Parathyroid adenoma (tissue), 2 donors: ENCODE data around the gene REC8.

Experiments
- H2AFZ ChIP-seq: fragments of 300-600 bp; sonication (generic); one replicate; pipeline ENCODE4 v1.7.0; 2017; ENCODE audit warnings: antibody characterized with exemption, mild to moderate bottlenecking
- H3K27ac ChIP-seq: fragments of 300-600 bp; sonication (generic); one replicate; pipeline ENCODE4 v1.7.0; 2017
- H3K27me3 ChIP-seq: fragments of 300-600 bp; sonication (generic); one replicate; pipeline ENCODE4 v1.7.0; 2017; ENCODE audit warnings: low read length; ENCODE audit not compliant: control insufficient read depth, insufficient read depth
- H3K36me3 ChIP-seq: fragments of 300-600 bp; sonication (generic); one replicate; pipeline ENCODE4 v1.7.0; 2017; ENCODE audit warnings: low read length; ENCODE audit not compliant: control insufficient read depth, insufficient read depth
- H3K4me1 ChIP-seq: fragments of 300-600 bp; sonication (generic); one replicate; pipeline ENCODE4 v1.7.0; 2017; ENCODE audit warnings: control low read depth
- H3K4me2 ChIP-seq: fragments of 300-600 bp; sonication (generic); one replicate; pipeline ENCODE4 v1.7.0; 2017; ENCODE audit warnings: low read length
- H3K4me3 ChIP-seq: fragments of 300-600 bp; sonication (generic); one replicate; pipeline ENCODE4 v1.7.0; 2017; ENCODE audit warnings: low read depth, low read length
- H3K79me2 ChIP-seq: fragments of 300-600 bp; sonication (generic); one replicate; pipeline ENCODE4 v1.7.0; 2017; ENCODE audit warnings: control low read depth
- H3K9ac ChIP-seq: fragments of 300-600 bp; sonication (generic); one replicate; pipeline ENCODE4 v1.7.0; 2017; ENCODE audit warnings: mild to moderate bottlenecking
- H3K9me3 ChIP-seq: fragments of 300-600 bp; sonication (generic); one replicate; pipeline ENCODE4 v1.7.0; 2017; ENCODE audit warnings: low read length; ENCODE audit not compliant: control insufficient read depth
- TF ChIP-seq, protein P1 (sequence below): fragments of 300-600 bp; sonication (generic); IDR thresholded peaks from one replicate; pipeline ENCODE4 v1.7.0; 2017; ENCODE audit warnings: antibody characterized with exemption, mild to moderate bottlenecking
- donor health status: primary hyperparathyroidism.

Gene REC8

DNA sequence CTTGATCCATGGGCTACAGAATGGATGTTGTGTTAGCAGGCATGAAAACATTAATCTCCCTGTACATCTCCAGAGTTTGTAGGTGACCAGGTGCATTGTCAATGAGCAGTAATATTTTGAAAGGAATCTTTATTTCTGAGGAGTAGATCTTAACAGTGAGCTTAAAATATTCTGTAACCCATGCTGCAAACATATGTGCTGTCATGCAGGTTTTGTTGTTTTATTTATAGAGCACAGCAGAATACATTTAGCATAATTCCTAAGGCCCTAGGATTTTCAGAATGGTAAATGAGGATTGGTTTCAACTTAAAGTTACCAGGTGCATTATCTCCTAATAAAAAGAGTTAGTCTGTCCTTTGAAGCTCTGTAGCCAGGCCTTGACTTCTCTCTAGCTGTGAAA is 44.9 kb upstream of the REC8 start:
- no peak overlapping the region for H2AFZ ChIP-seq
- no peaks in the 10 kb centered on the region for H3K4me1 ChIP-seq
- no peaks in the 10 kb centered on the region for H3K9me3 ChIP-seq
- no peaks in the 10 kb centered on the region for H3K36me3 ChIP-seq
- no peak overlapping the region for H3K4me3 ChIP-seq
- TF ChIP-seq, protein P1, sequence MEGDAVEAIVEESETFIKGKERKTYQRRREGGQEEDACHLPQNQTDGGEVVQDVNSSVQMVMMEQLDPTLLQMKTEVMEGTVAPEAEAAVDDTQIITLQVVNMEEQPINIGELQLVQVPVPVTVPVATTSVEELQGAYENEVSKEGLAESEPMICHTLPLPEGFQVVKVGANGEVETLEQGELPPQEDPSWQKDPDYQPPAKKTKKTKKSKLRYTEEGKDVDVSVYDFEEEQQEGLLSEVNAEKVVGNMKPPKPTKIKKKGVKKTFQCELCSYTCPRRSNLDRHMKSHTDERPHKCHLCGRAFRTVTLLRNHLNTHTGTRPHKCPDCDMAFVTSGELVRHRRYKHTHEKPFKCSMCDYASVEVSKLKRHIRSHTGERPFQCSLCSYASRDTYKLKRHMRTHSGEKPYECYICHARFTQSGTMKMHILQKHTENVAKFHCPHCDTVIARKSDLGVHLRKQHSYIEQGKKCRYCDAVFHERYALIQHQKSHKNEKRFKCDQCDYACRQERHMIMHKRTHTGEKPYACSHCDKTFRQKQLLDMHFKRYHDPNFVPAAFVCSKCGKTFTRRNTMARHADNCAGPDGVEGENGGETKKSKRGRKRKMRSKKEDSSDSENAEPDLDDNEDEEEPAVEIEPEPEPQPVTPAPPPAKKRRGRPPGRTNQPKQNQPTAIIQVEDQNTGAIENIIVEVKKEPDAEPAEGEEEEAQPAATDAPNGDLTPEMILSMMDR: no peak
- H3K9ac ChIP-seq: no peak overlapping the region
- H3K79me2 ChIP-seq: no peaks in the 10 kb centered on the region
- no peak overlapping the region for H3K4me2 ChIP-seq
- no peak overlapping the region for H3K27ac ChIP-seq
- no peaks in the 10 kb centered on the region for H3K27me3 ChIP-seq

DNA sequence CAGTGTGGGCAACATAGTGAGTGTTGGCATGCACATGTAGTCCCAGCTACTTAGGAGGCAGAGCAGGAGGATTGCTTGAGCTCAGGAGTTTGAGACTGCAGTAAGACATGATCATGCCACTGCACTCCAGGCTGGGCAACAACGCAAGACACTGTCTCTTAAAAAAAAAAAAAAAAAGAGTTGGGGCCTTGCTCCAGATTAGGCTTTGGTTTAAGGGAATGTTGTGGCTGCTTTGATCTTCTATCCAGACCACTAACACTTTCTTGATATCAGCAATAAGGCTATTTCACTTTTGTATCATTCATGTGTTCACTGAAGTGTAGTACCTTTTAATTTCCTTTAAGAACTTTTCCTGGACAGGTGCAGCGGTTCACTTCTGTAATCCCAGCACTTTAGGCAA is 44.2 kb upstream of the REC8 start:
- no peaks in the 10 kb centered on the region for H3K27me3 ChIP-seq
- H3K9ac ChIP-seq: no peak overlapping the region

DNA sequence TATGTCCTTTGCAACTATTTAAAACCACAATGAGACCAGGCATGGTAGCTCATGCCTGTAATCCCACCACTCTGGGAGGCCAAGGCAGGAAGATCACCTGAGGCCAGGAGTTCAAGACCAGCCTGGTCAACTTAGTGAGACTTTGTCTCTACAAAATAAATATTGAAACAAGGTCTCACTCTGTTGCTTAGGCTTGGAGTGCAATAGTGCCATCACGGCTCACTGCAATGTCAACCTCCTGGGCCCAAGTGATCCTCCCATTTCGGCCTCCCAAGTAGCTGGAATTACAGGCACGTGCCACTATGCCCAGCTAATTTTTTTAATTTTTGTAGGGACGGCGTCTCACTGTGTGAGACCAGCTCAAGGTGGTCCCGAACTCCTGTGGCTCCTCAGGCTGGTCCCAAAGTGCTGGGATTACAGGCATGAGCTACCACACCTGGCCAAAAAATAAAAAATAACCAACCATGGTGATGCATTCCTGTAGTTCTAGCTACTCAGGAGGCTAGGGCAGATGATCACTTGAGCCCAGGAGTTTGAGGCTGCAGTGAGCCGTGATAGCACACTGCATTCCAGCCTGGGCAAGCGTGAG is 42.4 kb upstream of the REC8 start:
- H3K4me3 ChIP-seq: no peak overlapping the region
- no peak overlapping the region for H2AFZ ChIP-seq
- no peak overlapping the region for H3K27ac ChIP-seq
- H3K79me2 ChIP-seq: no peaks in the 10 kb centered on the region
- TF ChIP-seq, protein P1: no peak
- no peak overlapping the region for H3K9ac ChIP-seq
- no peak overlapping the region for H3K4me2 ChIP-seq
- H3K9me3 ChIP-seq: no peaks in the 10 kb centered on the region
- no peaks in the 10 kb centered on the region for H3K36me3 ChIP-seq
- no peaks in the 10 kb centered on the region for H3K4me1 ChIP-seq
- H3K27me3 ChIP-seq: no peaks in the 10 kb centered on the region

More for the DNA sequence above, 44.2 kb upstream of the REC8 start:
- no peak overlapping the region for H3K4me3 ChIP-seq
- H3K79me2 ChIP-seq: no peaks in the 10 kb centered on the region
- no peaks in the 10 kb centered on the region for H3K36me3 ChIP-seq
- H3K9me3 ChIP-seq: no peaks in the 10 kb centered on the region
- H2AFZ ChIP-seq: no peak overlapping the region
- no peak overlapping the region for H3K27ac ChIP-seq
- TF ChIP-seq, protein P1: no peak
- no peaks in the 10 kb centered on the region for H3K4me1 ChIP-seq
- no peak overlapping the region for H3K4me2 ChIP-seq

DNA sequence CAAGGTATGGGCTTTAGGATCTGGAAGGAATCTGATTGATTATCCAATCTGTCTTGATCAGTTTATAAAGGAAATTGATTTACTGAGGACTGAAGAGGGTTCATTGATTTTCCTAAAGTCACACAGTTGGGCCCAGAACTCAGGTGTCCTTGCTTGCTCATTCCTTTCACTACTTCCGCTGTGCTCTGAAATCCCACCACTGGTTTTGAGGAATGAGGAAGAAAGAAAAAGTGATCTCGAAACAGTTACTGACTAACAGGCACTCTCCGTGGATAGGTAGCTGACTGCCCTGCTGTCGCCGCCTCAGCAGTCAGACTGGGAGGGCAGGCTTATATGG is 41.5 kb upstream of the REC8 start, which contains the start of gene FITM1:
TSS of gene FITM1 (plus strand) at position 280 of the 337 bp plus-strand sequence. CDS start 905 bp downstream, outside the sequence.
- no peaks in the 10 kb centered on the region for H3K9me3 ChIP-seq
- H3K36me3 ChIP-seq: no peaks in the 10 kb centered on the region
- H3K9ac ChIP-seq: no peak within 1 kb of the TSS
- TF ChIP-seq, protein P1: no peak
- no peak within 1 kb of the TSS for H2AFZ ChIP-seq
- H3K27ac ChIP-seq: peak within 1 kb of the TSS; percentile 11
- H3K4me3 ChIP-seq: no peak within 1 kb of the TSS
- no peaks in the 10 kb centered on the region for H3K79me2 ChIP-seq
- no peaks in the 10 kb centered on the region for H3K27me3 ChIP-seq
- no peaks in the 10 kb centered on the region for H3K4me1 ChIP-seq
- H3K4me2 ChIP-seq: no peak within 1 kb of the TSS
